Left cardiac atrium (tissue), 4 donors: ENCODE measurements around the gene JAML. TPM values are rescaled to one million over a fixed set of nuclear protein-coding genes. Genes with fewer than 3 reads are reported as not detected.

Experiments
- ATAC-seq, 2 donors: fragments of 200-7000 bp; cut with Tn5 transposase; one replicate each; pipeline ENCODE4 v1.9.1; 2020; ENCODE audit warnings: mild to moderate bottlenecking in 2 of 2, moderate library complexity in 2 of 2
- DNase-seq: peaks from one replicate; pipeline ENCODE4 v3.0.0-alpha.2; 2020
- intact Hi-C, 2 donors: fragments of 100-400 bp; cut with DNase I; formaldehyde crosslinking; loops; one replicate each; pipeline versions ENCODE4 v1.14.1 to v1.15.1; 2022 to 2023
- long read RNA-seq: library from polyadenylated mRNA; unstranded; transcript quantifications from one replicate; pipeline ENCODE4 v2.0.0, GENCODE V29; 2021
- total RNA-seq, 2 donors: library from RNA; stranded (reverse); fragmentation: NEBNext Ultra II Directional; extraction: Animal tissue kit (Norgen Biotek cat#: 25700); gene quantifications; one replicate each; pipeline ENCODE4 v1.2.1, GENCODE V29; 2021
- donor health status: DM: no; HTN: yes; CAD: no.
- donor health status: DM: no; HTN: yes; CAD: no; lungs with severe emphysema.
- donor health status: DM: yes; HTN: yes; CAD: no.
- donor health status: Dilated cardiomyopathy.

JAML gene, protein sequence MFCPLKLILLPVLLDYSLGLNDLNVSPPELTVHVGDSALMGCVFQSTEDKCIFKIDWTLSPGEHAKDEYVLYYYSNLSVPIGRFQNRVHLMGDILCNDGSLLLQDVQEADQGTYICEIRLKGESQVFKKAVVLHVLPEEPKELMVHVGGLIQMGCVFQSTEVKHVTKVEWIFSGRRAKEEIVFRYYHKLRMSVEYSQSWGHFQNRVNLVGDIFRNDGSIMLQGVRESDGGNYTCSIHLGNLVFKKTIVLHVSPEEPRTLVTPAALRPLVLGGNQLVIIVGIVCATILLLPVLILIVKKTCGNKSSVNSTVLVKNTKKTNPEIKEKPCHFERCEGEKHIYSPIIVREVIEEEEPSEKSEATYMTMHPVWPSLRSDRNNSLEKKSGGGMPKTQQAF
- total RNA-seq = 1 to 10 TPM; 2.5 to 5.3 TPM
- long read RNA-seq, partial matches to known transcripts = 0 of 1 reads
- long read RNA-seq, other reads (novel, unspliced or antisense) = 1 of 1 reads

GRCh38 chr11:118224511-118225188 is at the start of gene JAML:
TSS of gene JAML (minus strand) at chr11:118225011. CDS start at chr11:118214866, 10,145 bp downstream.
- intact Hi-C loops = no loop called here
- ATAC-seq = peak; percentile 51 to 80

GRCh38 chr11:118274186-118274585 is 49.4 kb upstream of the JAML start:
- no peak for DNase-seq
- intact Hi-C loops = loop anchor here in 1 of 2 donors (10.0 kb wide), 1 partner anchor 69 kb away; no protein-coding TSS in a partner anchor
- no peak for ATAC-seq

More at GRCh38 chr11:118224511-118225188, at the start of gene JAML:
- no peak for DNase-seq

DNA sequence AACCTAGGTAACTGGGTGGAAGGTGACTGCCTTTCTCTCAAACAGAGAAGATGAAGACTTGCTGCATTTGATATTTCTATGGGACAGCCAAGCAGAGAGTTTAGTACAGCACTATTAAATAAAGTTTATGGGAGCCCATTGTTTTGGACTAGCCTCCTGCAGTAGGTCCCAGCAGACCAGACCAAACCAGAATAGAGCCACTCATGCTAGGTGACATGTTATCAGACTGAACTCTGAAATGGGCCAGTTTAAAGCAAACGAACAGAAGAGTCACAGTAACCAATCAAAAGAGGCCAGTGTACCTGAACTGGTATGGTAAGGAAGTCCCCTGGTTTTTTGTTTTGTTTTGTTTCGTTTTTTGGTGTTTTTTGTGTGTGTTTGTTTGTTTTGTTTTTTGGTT is 47.2 kb upstream of the JAML start:
- no peak for DNase-seq
- no peak for ATAC-seq
- intact Hi-C loops = loop anchor here in 1 of 2 donors (10.0 kb wide), 1 partner anchor 67 kb away; no protein-coding TSS in a partner anchor

DNA sequence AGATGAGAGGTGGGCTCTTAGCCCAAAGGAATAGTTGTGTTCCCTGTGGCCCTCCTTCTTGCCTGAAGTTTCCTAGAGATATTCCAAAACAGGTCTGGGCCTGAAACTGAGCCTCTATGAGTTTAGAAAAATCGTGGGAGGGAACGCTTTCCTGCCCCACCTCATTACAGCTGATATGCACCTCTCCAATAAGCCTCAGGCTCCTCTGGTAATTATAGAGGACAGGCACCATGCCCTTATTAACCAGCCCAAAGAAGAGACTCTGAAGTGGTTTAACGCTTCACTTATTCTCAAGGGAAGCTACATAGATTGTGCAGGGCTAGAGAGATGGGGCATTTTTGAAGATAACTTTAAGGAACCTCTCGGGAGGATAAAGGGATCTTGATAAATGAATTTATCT is 42.7 kb upstream of the JAML start:
- intact Hi-C loops = no loop called here
- no peak for DNase-seq
- ATAC-seq = no peak

DNA sequence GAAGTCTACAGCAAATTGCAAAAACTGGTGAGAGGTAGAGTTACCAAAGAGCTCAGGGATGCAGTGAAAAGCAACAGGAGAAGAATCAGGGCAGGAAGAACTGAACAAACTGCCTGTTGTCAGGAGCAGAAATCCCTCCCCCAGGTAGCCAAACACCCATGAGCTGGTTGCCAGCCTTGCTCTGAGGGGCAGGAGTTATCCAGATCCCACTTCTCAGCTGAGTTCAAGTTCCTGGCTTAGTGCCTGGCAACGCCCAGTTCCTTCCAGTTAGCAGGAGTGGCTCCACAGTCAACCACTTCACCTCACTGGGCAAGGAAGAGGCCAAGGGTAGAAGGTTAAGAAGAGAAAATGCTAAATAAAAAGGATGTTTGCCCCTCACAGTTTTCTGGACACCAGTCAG is 41.1 kb upstream of the JAML start:
- ATAC-seq (peak in 1 of 2 donors; percentile 46), DNase-seq (peak; percentile 72)
- intact Hi-C loops = no loop called here

DNA sequence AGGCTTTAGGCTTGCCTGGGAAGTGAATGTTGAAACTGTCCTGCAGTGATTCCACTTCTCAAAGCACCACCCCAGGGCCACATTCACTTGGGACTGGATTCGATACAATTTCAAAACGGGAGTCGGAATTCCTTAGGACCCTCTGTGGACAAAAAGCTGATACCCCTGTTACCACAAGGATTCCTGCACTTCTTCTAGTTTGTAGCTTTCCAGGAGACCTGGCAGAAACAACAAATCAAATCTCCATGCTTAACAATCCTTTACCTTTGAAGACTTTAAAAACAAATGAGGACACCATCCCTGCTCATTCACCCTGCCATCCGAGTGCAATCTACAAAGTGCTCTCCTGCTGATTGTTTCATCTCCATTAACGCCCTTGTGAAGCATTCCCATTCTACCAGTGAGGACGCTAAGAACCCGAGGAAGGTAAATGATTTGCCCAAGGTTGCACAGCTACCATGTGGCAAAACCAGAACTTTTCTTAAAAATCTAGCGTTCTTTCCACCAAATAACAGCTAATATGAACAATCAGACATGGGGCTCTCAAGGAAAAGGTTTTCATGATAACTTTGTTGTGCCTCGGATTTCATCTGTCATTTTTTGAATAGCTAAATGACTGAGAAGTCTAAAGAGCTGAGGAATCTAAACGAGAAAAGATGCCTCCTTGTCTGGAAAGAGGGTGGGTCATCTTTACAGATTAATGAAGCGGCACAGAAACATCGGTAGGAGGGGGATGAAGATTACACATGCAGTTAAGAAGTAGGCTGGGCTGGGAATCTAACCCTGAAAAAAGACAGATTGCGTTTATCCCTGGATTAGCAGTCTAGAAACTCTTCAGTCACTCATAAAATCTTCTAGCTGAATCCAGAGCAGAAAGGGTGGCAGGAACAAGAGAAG is 40.0 kb upstream of the JAML start:
- ATAC-seq (no peak), DNase-seq (no peak)
- intact Hi-C loops = no loop called here

- ATAC-seq (peak; percentile 67 to 82), DNase-seq (peak; percentile 49)
Measured at GRCh38 chr11:118263695-118264568, 39.1 kb upstream of the JAML start, which contains the start of gene MPZL2. TSS of gene MPZL2 (minus strand) at chr11:118264297. CDS start at chr11:118264153, 144 bp downstream.

GRCh38 chr11:118263112-118263511 is 38.3 kb upstream of the JAML start:
- no peak for ATAC-seq
- intact Hi-C loops = no loop called here
- DNase-seq = no peak

More at GRCh38 chr11:118263695-118264568, 39.1 kb upstream of the JAML start, which contains the start of gene MPZL2:
- intact Hi-C loops = no loop called here

DNA sequence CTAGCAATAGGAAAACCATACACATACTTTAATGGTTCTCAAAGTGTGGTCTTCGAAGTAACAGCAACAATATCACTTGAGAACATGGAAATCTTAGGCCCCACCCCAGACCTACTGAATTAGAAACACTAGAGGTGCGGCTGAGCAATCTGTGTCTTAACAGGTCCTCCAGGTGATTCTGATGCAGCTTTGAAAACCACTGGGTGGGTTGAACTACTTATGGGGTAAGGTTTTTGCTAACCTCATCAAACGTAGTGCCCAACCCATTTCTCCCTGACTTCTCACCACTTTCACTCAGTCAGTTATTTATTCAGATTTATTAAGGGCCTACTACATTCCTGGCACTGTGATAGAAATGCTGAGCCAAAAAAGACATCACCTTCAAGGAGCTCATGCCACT is 35.5 kb upstream of the JAML start:
- ATAC-seq (no peak), DNase-seq (no peak)
- intact Hi-C loops = no loop called here

DNA sequence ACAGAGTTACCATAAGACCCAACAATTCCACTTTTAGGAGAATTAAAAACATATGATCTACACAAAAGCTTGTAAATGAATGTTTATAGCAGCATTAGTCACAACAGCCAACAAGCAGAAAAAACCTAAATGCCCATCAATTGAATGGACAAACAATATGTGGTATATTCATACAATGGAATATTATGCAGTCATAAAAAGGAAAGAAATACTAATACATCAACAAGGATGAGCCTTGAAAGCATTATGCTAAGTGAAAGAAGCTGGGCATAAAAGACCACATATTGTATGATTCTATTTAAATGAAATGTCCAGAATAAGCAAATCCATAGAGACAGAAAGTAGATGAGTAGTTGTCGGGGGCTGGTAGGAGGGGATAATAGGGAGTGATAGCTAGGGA is 34.3 kb upstream of the JAML start:
- DNase-seq = no peak
- ATAC-seq = no peak

GRCh38 chr11:118258410-118258809 is 33.6 kb upstream of the JAML start:
- intact Hi-C loops = loop anchor here in 1 of 2 donors (10.0 kb wide), 1 partner anchor 54 kb away; no protein-coding TSS in a partner anchor
- no peak for ATAC-seq
- DNase-seq = no peak

More for the DNA sequence above, 34.3 kb upstream of the JAML start:
- intact Hi-C loops = loop anchor here in 1 of 2 donors (10.0 kb wide), 1 partner anchor 54 kb away; no protein-coding TSS in a partner anchor

GRCh38 chr11:118252688-118253087 is 27.9 kb upstream of the JAML start:
- no peak for ATAC-seq
- DNase-seq = no peak
- intact Hi-C loops = loop anchor here in 1 of 2 donors (10.0 kb wide), 1 partner anchor 48 kb away; no protein-coding TSS in a partner anchor

GRCh38 chr11:118251858-118252652 is 27.2 kb upstream of the JAML start, which contains the start of gene MPZL3:
TSS of gene MPZL3 (minus strand) at chr11:118252365. CDS start at chr11:118252294, 71 bp downstream.
- intact Hi-C loops = loop anchor here in 1 of 2 donors (10.0 kb wide), 1 partner anchor 47 kb away; no protein-coding TSS in a partner anchor
- ATAC-seq (peak; percentile 82 to 86), DNase-seq (peak; percentile 81)

DNA sequence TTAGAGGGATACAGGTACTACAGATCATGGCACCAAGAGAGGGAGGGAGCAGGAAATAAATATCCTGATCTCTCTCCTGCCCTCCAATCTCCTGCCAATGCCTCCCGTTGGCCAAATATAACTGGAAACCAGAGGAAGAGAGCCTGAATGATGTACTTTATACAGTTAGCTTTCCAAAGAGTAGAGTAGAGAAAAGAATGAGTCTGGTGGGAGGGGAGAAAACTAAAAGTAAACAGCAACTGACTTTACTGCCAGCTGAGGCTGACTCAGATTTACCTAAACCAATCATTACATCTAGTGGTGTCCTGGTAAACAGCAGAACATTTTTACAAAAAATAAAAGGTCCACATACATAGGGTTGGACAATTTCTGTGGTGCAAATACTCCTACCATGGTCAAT is 22.2 kb upstream of the JAML start:
- ATAC-seq = no peak
- intact Hi-C loops = no loop called here
- no peak for DNase-seq

GRCh38 chr11:118245936-118246562 is 21.2 kb upstream of the JAML start:
- intact Hi-C loops = no loop called here
- DNase-seq (no peak), ATAC-seq (no peak)

- DNase-seq (no peak), ATAC-seq (no peak)
- intact Hi-C loops = no loop called here
Measured at GRCh38 chr11:118243993-118244762, 19.4 kb upstream of the JAML start.
